HEK293 (cell line): ENCODE measurements around the gene CASKIN2.

ENCODE experiments used
- ZFP41 ChIP-seq: fragments of 450-650 bp; formaldehyde crosslinking; IDR thresholded peaks from 2 replicates; pipeline ENCODE4 v1.5.1; 2016; ENCODE audit warnings: missing biosample characterization, missing genetic modification characterization, borderline replicate concordance
- ZNF280D ChIP-seq: fragments of 450-650 bp; formaldehyde crosslinking; IDR thresholded peaks from 2 replicates; pipeline ENCODE4 v1.5.1; 2016; ENCODE audit warnings: missing biosample characterization, missing genetic modification characterization
- ZNF416 ChIP-seq: fragments of 450-650 bp; formaldehyde crosslinking; IDR thresholded peaks from 2 replicates; pipeline ENCODE4 v1.5.1; 2016; ENCODE audit warnings: missing biosample characterization, missing genetic modification characterization
- TF ChIP-seq, protein P1 (sequence below): fragments of 450-650 bp; formaldehyde crosslinking; IDR thresholded peaks from 2 replicates; pipeline ENCODE4 v1.5.1; 2016; ENCODE audit warnings: missing biosample characterization, missing genetic modification characterization

GRCh38 chr17:75515496-75516254 is at the start of gene CASKIN2:
- TF ChIP-seq ZNF280D (tag by site-specific recombination): no peak
- TF ChIP-seq, protein P1, sequence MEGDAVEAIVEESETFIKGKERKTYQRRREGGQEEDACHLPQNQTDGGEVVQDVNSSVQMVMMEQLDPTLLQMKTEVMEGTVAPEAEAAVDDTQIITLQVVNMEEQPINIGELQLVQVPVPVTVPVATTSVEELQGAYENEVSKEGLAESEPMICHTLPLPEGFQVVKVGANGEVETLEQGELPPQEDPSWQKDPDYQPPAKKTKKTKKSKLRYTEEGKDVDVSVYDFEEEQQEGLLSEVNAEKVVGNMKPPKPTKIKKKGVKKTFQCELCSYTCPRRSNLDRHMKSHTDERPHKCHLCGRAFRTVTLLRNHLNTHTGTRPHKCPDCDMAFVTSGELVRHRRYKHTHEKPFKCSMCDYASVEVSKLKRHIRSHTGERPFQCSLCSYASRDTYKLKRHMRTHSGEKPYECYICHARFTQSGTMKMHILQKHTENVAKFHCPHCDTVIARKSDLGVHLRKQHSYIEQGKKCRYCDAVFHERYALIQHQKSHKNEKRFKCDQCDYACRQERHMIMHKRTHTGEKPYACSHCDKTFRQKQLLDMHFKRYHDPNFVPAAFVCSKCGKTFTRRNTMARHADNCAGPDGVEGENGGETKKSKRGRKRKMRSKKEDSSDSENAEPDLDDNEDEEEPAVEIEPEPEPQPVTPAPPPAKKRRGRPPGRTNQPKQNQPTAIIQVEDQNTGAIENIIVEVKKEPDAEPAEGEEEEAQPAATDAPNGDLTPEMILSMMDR (tag by site-specific recombination): peak; percentile 100
- TF ChIP-seq ZFP41 (tag by site-specific recombination): no peak
- no peak for TF ChIP-seq ZNF416 (tag by site-specific recombination)
